Right ventricle myocardium inferior (tissue), 1 donor: Measurements from ENCODE around the gene ARHGAP24. TPM values are rescaled to one million over a fixed set of nuclear protein-coding genes. Genes with fewer than 3 reads are reported as not detected.
A peak's percentile ranks its signal among the peaks of the same experiment; 100 is the strongest.
"Not testable (repeated sequence)": the region's sequence is repeated elsewhere in the genome, so short reads cannot be mapped to it uniquely, and the experiment has no call there.

Experiments used
- ATAC-seq: fragments of 200-7000 bp; cut with Tn5 transposase; one replicate; pipeline ENCODE4 v1.9.1; 2020; ENCODE audit warnings: mild to moderate bottlenecking, moderate library complexity
- DNase-seq: peaks from one replicate; pipeline ENCODE4 v3.0.0; 2021; ENCODE audit errors: missing footprints
- intact Hi-C: fragments of 100-400 bp; cut with DNase I; formaldehyde crosslinking; loops from one replicate; pipeline ENCODE4 v1.11.0; 2022
- microRNA-seq: library from miRNA; unstranded; fragments of <30 nt; microRNA quantifications from one replicate; pipeline ENCODE4 v1.2.0, GENCODE V29; 2020
- total RNA-seq: library from RNA; stranded (reverse); fragmentation: NEBNext Ultra II Directional; extraction: Animal tissue kit (Norgen Biotek cat#: 25700); gene quantifications from one replicate; pipeline ENCODE4 v1.2.1, GENCODE V29; 2021
- donor health status: DM: no; HTN: yes; CAD: no; lungs with severe emphysema.

The ARHGAP24 gene
- total RNA-seq, 1 donor from 2014 or later, result 10.6 TPM

DNA sequence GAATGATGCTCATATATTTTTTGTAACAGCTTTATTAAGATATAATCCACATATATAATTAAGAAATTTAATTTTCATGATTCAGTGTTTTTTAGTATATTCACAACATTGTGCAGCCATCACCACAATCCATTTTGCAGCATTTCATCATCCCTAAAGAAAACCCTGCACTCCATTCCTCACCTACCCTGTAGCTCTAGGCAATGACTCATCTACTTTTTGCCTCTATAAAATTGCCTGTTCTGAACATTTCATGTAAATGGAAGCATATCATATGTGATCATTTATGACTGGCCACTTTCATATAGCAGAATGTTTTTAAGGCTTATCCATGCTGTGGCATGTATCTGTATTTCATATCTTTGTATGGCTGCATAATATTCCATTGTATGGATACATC lies 545.0 kb downstream of the ARHGAP24 start:
- DNase-seq (no peak), ATAC-seq (no peak)
- intact Hi-C loops, result no loop called here

DNA sequence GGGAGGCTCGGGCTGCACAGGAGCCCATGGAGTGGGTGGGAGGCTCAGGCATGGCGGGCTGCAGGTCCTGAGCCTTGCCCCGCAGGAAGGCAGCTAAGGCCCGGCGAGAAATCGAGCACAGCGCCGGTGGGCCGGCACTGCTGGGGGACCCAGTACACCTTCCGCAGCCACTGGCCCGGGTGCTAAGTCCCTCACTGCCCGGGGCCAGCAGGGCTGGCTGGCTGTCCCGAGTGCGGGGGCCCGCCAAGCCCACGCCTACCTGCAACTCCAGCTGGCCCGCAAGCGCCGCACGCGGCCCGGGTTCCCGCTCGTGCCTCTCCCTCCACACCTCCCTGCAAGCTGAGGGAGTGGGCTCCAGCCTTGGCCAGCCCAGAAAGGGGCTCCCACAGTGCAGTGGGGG lies 546.7 kb downstream of the ARHGAP24 start:
- intact Hi-C loops, ATAC-seq, DNase-seq: not testable (repeated sequence)

DNA sequence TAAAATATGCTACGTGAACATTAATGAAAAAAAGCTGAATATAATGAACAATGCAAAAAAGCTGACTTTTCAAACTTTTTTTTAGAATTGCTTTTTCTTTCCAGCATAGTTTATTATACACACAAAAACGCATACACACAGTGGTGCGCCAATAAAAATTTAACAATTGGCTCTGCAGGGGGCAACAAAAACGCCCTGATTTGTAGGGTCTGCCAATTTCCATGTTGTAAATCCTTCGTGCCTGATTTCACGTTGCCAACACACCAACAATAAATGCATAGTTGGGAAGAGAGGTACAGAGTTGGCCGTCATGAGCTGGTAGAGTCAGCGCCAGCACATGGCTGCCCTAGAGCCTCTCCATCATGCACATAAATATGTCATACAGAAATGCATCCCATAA lies 551.8 kb downstream of the ARHGAP24 start:
- intact Hi-C loops, result no loop called here
- no peak for ATAC-seq
- no peak for DNase-seq

DNA sequence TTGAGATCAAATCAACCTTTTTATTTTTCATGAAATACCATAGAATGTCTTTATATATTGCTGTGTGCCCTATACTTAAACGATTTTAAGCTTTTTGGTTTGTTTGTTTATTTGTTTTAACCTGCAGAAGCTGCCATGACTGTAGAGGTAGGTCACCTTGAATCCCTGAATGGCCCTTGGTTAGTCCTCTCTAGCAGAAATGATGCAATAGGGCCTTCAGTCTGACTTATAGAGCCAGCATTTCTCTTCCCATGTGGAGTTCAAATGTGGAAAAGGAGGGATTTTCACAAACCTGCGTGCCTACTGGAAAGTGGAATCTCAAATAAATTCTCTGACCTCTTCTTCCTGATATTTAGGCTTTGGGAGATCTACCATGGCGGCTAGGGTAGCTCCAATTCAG lies 557.0 kb downstream of the ARHGAP24 start:
- intact Hi-C loops, result loop anchor here (10.0 kb wide), 1 partner anchor 207 kb away; no protein-coding TSS in a partner anchor
- DNase-seq (no peak), ATAC-seq (no peak)

DNA sequence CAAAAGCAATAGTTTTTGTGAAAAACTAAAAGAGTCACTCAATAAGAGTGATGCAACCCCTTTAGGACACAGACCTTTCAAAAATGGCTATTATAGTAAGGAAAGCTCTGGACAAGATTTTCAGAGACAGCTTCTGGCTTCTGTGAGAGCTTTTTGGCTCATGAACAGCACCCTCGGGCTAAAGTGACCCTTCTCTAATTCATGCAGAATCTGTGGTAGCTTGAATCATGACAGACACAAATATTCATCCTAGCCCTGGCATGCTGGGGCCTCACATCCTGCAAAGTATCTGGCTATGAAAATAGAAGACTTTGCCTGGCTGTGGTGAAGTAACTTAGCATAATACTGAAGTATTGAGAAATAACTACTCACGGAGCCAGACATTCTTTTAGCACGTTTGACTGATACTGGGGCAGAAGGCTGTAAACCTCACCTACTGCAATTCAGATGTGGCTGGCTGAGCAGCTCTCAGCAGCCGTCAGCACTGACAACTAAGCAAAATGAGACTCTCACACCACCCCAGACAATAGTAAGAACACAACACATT lies 557.6 kb downstream of the ARHGAP24 start:
- ATAC-seq (peak; percentile 92), DNase-seq (peak; percentile 59)
- intact Hi-C loops, result loop anchor here (10.0 kb wide), 1 partner anchor 208 kb away; no protein-coding TSS in a partner anchor

DNA sequence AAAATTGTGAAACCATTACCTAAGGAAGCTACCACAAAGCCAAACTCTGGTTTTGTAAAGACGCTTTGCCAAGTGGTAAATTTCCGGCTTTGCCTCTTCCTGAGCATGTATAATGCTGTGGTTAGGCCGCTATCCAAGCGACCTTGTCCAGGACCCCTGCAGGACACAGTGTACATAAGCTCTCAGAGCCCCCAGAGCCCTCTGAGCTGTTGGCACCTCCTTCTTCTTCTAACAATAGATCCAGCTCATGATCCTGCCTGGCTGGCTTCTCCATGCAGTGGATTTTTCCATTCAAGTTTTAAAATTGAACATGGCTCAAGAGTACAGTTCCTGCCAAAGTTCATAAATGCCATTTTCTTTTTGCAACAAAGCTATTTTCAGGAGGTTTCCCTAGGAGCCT lies 558.2 kb downstream of the ARHGAP24 start:
- intact Hi-C loops, result loop anchor here (10.0 kb wide), 1 partner anchor 208 kb away; no protein-coding TSS in a partner anchor
- DNase-seq (peak; percentile 72), ATAC-seq (peak; percentile 86)

DNA sequence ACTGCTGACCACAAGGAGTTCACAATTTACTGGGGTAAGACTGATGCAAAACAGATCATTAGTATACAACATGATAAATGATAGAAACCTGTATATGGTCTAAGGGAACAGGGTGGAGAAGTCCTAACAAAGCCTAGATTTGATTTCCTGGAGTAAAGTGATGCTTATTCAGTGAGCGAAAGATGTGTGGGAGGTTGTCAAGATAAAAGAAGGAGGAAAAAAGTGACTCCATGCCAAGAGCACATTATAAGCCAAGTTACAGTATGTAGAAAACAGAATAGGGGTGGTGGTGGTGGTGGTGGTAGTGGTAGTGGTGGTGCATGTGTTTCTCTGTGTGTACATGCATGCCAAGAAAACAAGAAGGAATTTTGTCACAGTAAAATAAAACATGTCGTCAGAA lies 559.7 kb downstream of the ARHGAP24 start:
- ATAC-seq (no peak), DNase-seq (no peak)
- intact Hi-C loops, result loop anchor here (10.0 kb wide), 1 partner anchor 210 kb away; no protein-coding TSS in a partner anchor

DNA sequence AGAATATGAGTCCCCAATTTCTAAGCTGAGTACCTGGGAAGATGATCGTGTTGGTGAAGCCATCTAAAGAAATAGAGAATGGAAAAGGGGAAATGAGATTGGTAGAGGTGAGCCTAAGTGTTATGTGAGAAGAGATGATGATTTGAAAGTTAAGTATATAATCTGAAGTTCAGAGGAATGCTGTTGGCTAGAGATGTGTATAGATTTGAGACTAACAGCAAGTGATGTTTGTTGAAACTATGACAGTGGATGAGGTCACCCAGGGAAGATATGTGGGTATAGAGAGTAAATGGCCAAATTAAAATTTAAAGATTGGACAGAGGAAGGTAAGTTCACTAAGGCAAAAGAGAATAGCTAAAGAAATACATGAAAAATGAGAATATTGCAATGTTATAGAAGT lies 560.7 kb downstream of the ARHGAP24 start:
- intact Hi-C loops, result loop anchor here (10.0 kb wide), 1 partner anchor 211 kb away; no protein-coding TSS in a partner anchor
- DNase-seq (no peak), ATAC-seq (no peak)

DNA sequence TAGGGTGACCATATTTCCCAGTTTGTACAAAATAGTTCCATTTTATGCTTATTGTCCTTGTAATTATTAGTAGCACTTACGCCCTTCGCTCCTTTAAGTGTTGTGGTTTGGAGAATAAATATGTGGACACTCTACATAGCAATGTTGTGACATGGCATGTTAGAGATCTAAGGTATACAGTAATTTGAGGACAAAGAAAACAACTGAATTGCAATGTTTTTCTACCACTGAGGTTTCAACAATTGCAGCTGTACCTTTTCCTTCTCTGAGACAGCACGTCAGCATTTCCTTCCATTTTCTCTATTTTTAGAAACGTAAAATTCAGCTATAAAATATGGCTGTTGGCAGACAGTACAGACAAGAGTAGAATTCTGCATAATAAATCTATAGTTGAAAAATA lies 561.8 kb downstream of the ARHGAP24 start:
- intact Hi-C loops, result loop anchor here (10.0 kb wide), 1 partner anchor 212 kb away; no protein-coding TSS in a partner anchor
- no peak for ATAC-seq
- no peak for DNase-seq

DNA sequence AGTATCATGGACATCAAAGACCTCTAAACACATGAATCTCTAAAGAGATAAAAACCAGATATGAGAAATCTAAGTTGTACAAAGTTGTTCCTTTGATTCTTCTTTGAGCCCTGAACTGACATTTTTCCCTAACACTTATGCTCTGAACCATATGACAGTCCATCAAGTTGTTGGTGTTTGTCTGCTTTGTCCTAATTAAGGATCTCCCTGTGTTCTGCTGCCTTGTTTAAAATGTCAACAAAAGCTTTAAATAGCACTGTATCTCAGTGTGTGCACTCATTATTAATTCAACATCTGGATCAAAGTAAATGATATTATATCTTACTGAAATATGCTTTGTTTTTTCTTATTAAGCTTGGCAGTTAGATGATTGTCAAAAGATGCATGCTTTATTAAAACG lies 563.1 kb downstream of the ARHGAP24 start:
- DNase-seq, result no peak
- ATAC-seq, result peak; percentile 47
- intact Hi-C loops, result loop anchor here (10.0 kb wide), 1 partner anchor 213 kb away; no protein-coding TSS in a partner anchor

DNA sequence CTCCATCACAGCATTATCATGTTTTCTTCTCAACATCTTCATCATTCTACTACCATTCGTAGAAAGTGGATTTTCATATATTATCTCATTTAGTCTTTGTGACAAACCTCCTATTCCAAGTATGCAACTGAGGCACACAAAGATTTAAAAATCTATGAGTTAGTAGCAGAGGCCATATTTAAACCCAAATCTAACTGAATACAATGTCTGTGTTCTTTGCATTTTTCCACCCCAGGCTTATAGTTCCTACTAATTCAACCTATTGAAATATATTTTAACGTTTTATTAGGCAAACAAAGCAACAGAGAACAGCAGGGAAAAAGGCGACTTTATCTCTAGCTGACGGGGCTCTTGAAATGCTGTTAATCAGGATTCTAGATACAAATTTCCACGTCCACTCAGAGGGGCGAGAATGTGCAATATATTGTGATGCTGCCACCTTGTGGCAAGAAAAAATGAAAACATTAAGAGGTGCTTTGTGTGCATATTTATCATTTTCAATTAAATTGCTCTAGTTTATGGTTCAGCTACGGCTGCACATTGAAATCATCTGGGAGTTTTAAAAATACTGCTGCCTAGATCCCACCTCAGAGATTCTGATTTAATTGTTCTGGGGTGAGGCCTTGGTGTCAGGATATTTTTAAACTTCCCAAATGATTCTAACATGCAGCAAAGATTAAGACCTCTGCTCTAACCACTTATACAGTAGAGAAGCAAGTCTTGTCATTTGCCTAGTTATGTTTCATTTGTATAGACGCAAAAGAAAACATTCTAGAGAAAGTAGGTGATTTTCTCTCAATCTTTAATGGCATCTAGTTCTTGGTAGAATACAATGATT lies 569.0 kb downstream of the ARHGAP24 start:
- ATAC-seq (no peak), DNase-seq (no peak)
- intact Hi-C loops, result loop anchor here (2.0 to 5.0 kb wide), 5 partner anchors 72 to 957 kb away; no protein-coding TSS in a partner anchor

DNA sequence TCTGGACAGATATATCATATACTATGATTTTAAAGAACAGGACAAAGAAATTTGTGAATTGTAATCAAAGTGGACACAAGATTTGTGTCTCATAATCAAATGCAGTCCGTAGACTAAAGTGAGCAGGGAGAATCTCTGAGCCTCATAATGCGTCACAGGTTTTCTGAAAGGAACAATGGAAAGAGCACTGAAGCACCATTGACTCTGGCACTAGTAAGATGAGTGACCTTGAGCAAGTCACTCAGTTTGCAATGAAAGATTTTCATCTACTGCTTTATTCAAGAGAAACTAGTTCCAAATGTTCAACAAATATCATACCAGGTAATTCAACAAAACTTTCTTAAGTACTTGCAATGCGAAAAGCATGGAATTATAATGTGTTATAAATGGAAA lies 569.6 kb downstream of the ARHGAP24 start:
- ATAC-seq, result no peak
- intact Hi-C loops, result loop anchor here (2.0 to 5.0 kb wide), 5 partner anchors 72 to 957 kb away; no protein-coding TSS in a partner anchor
- DNase-seq, result no peak

DNA sequence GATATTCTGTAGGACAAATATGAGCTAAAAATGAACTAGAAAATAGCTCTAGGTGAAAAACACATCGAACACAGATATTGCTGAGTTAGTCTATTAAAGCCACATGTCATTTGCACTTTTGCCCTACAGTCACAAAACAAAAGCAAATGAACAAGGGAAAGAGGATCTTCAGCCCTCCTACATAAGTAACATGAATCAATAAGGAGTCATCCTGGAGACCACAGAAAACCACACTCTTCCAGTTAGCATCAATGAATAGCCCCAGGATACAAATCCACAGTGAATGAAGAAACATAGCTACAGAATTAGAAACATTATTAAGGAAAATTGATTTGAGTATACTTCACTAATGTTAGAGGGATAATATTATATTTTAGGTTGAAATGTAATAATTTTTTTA lies 573.5 kb downstream of the ARHGAP24 start:
- DNase-seq (no peak), ATAC-seq (no peak)
- intact Hi-C loops, result no loop called here

DNA sequence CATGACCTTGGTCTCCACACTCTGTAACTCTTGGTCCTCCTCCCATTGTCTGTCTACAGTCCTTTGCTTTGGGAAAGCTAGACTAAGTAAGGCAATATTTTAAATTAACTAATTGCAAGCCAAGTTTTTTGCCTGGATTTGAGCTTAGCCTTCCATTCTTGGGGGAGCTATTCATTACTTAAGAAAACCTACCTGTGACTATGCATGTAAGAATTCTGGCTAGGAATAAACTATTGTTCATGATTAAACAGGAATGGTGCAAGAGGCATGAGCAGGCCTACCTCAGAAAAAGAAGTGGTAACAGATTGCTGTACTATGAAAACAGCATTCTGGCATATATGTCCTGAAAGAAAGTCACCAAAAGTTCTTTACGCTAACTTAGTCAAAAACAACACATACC lies 575.5 kb downstream of the ARHGAP24 start:
- no peak for DNase-seq
- intact Hi-C loops, result no loop called here
- ATAC-seq, result no peak

Small RNA genes lying within 50 kb of the gene (microRNA-seq; reads per million reads assigned to microRNA genes)
- gene MIR4451, result not detected
